Stimulated activated CD4-positive, alpha-beta T cell treated with anti-CD3 and anti-CD28 coated beads, Interleukin-12 subunit alpha, Interleukin-12 subunit beta, amount 100 ng/mL, for 24 hours (primary cell): Measurements from ENCODE around the gene SBK1.
"Not testable (repeated sequence)": the region's sequence is repeated elsewhere in the genome, so short reads cannot be mapped to it uniquely, and the experiment has no call there.

Experiments
- DNase-seq, 2 experiments: peaks; one replicate each; pipeline ENCODE4 v3.0.0-alpha.2; 2020; ENCODE audit warnings: low read depth in 2 of 2

Gene SBK1

DNA sequence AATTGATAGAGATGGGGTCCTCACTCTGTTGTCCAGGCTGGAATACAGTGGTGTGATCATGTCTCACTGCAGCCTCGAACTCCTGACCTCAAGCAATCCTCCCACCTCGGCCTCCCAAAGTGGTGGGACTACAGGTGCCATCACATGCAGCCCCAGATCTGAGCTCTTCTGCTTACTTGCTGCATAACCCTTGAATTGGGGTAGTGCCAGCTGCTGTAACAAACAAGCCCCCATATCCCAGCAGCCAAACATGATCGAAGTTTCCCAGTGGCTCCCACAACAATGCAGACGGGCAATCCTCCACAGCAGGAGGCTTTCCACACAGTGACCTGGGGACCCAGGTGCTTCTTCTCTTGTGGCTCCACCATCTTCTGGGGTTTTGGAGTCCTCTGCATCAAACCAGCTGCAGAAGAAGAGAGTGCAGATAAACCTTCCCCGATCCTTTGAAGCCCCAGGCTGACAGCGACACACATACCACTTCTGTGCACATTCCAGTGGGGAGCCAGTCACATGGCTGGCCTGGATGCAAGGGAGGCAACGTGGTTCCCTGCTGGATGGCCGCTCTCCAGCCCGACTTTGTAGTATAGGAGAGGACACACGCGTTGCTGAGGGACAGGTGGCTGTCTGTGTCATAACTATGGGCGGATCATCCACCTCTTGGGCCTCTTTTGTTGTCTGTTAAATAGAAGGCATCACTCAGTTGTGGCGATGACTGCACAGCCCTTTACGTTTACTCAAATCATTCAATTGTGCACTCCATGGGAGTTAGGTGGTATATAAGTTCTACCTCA, 16.7 kb downstream of the SBK1 start:
- no peak for DNase-seq

DNA sequence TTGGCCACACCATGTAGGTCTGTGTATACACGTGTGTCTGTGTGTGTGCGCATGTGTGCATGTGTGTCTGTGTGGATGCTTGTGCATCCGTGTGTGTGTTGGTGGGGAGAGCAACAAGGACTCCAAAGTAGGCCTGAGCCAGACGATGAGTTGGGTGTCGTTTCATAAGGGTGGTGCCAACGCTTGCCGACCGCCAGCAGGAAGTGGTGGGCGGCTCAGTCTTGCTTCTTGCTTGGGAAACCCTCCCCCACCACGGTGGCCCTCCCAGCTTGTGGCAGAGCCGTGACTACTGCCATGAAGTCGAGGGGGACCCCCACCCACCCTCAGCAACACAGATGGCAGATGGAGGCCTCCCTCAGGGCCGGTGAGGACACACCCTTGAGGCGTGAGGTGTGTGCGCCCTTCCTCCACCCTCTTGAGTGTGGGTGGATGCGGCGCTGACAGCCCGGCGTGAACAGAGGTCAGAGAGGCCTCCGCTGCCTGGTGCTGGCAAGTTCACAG, 17.5 kb downstream of the SBK1 start:
- DNase-seq: peak; percentile 61 to 66

DNA sequence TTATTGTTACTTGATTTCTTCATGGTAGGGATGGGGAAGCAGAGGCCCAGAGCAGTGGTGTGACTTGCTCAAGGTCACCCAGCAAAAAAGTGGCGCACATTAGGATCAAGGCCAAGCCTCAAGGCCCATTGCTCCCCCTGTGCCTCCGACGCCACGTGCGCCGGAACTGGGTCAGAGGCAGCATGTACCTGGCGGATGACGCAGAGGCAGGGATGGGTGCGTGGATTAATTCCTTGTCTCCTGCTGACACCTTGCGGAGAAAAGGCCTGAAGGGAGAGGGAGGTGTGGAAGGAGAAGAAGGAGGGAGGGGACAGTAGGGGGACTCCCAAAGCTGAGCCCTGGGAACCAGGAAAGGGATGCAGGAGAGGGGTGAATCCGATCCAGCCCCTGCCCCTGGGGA, 18.5 kb downstream of the SBK1 start:
- DNase-seq: no peak

DNA sequence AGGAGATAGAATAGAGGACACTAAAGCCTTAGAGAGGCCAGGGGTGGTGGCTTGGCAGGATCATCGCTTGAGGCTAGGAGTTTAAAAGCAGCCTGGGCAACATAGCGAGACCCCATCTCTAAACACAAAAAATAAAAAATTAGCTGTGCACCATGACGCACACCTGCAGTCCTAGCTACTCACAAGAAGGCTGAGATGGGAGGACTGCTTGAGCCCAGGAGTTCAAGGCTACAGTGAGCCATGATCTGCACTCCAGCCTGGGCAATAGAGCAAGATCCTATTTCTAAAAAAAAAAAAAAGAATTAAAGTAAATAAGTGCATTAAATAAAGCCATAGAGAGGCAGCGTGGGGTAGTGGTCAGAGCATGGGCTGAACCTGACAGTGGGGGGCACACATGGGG, 19.1 kb downstream of the SBK1 start:
- DNase-seq: no peak

DNA sequence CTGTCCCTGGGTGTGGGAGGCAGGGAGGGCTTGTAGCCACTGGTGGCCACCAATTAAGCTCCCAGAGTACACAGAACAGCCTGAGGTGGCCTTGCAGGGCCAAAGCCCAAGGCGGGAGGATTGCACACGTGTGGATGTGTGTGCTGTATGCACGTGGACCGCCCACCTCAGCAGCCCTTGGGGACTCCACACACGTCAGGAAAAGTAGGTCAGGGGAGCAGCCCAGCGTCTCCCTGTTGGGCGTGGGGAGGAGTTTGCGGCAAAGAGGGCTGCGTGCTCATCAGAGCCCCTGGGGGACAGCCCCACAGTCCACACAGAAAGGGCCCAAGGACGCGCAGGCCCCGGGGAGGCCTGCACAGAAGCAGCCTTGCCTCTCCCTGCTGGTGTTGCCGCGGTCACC, 19.6 kb downstream of the SBK1 start:
- no peak for DNase-seq

DNA sequence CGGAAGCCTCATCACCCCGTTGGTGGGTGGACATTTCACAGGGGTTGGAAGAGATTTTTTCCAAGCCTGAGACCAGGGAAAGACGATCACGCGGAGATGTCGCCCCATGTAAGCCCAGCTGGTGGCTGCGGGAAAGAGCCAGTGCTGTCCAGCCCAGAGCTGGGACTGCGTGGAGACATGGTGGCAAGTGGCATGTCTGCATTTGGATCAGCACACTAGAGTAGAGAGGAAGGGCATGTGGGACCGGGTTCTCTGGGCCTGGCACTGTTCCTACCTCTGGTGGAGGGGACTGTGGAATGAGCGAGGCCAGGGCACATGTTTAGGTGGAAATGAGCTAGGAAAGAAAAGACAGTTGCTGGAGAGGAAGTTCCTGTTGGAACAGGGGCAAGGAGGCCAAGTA, 20.0 kb downstream of the SBK1 start:
- DNase-seq: no peak

DNA sequence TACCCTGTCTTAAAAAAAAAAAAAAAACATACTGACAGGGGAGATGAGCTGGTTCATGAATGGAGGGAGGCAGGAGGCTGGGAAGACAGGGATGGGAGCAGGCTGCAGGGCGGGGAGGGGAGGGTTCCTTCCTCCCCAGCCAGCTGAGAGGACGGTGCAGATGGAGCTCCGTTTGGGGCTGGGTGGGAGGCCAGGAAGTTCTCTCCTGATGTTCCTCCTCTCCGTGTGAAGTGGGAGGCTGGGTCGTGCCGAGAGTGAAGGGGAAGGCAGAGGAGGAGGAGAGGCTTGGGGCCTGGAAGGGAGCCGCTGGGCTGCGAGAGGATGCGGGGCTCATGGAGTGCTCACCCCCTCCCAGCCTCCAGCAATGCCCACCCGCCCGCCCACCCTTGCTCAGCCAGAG, 21.3 kb downstream of the SBK1 start:
- no peak for DNase-seq

DNA sequence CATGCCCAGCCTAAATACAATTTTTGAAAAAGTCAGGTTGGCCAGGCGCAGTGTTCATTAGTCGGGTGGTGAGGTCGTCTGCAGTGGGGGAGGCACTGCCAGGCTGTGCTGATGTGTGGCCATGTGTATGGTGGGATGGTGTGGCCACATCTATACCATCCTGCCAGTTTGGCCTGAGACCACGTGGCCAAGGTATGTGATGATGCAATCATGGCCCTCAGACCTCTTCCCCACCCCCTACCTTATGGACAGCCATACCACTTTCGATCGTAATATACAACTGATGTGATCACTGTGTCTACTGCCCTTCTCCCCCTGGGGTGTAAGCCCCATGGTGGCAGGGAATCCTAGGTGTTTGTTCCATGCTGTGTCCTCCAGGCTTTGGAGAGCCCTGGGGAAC, 23.7 kb downstream of the SBK1 start:
- DNase-seq: no peak

DNA sequence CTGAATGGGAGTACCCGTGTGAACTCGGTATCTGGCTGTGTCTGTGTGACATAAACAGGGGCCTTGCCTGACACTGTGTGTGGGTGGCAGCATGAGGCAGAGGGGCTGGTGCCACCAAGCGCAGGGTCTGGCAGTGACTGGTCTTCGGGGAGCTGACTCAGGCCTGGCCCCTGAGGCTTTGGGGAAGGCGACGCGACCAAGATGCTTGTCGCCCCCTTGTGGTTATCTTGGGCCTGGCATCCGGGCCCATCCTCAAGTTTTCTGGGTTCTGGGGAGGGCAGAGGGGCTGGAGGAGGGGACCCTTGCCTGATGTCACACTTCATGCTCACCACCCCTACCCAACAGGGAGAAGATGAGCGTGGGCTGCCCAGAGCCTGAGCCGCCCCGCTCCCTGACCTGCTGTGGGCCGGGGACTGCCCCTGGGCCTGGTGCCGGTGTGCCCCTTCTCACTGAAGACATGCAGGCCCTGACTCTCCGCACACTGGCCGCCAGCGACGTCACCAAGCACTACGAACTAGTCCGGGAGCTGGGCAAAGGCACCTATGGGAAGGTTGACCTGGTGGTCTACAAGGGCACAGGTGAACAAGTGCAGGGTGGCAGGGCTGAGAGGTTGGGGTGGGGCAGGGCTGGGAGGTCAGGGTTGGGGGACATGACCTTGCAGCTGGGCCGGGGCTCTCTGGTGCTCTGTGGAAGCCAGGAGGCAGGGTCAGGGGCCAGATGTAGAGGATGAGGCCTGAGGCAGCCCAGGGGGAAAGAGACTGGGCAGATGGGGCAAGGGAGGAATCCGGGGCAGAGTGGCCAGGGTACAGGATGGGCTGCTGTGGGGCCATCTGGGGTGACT, 24.9 kb downstream of the SBK1 start:
- peak; percentile 48 to 74 for DNase-seq

DNA sequence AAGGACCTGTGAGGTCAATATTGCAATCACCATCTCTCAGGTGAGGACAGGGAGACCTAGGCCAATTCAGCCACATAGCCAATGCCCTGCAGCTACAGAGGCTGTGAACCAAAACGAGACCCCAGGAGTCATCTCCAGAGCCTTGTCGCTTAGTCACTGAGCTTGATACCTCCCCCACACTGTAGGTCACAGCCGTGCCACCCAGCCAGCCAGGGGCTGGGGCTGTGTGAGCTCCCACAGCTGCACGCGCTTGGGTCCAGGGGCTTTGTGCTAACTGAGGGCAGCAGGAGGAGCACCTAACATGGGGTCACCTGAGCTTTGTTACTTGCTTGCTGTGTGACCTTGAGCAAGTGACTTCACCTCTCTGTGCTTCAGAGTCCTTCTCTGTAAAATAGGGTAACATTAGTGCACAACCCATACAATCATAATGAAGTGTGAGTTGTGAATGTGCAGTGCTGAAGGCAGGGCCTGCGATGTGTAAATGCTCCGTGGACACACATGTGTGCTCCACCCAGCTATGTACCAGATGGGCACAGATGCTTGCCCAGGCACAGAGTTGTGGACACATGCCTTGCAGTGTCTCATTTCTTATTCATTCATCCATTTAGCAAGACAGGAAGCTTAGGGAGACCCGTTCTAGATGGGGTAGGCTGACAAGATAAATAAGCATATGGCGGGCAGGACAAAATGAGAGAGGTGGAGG, 25.9 kb downstream of the SBK1 start:
- DNase-seq: no peak

DNA sequence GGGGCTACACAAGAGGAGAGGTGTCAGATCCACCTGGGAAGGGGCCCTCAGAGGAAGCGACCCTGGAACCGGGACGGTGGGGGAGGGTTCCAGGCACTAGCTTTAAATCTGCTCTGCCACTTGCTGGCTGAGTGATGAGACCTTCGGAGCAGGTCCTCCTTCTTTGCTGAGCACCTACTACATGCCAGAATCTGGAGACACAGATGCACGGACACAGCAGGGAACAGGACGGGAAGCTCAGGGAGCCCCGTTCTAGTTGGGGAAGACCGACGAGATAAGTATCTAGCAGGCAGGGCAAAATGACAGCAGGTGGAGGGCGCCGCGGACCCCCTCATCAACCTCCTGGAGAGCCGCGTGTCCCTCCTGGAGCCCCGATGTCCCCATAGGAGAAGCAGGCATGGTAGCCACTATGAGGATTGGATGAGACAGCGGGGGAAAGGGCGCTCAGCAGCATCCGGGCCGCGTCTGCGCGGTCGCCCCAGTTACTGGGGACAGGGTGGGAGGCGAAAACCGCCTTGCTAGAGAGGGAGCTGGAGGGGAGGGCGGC, 27.2 kb downstream of the SBK1 start:
- no peak for DNase-seq

DNA sequence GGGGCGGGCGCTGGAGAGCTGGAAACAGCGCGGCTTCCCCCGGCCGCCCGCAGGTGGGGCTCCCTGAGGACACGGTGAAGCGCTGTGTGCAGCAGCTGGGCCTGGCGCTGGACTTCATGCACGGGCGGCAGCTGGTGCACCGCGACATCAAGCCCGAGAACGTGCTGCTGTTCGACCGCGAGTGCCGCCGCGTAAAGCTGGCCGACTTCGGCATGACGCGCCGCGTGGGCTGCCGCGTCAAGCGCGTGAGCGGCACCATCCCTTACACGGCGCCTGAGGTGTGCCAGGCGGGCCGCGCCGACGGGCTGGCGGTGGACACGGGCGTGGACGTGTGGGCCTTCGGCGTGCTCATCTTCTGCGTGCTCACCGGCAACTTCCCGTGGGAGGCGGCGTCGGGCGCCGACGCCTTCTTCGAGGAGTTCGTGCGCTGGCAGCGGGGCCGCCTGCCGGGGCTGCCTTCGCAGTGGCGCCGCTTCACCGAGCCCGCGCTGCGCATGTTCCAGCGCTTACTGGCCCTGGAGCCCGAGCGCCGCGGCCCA, 27.8 kb downstream of the SBK1 start:
- no peak for DNase-seq

DNA sequence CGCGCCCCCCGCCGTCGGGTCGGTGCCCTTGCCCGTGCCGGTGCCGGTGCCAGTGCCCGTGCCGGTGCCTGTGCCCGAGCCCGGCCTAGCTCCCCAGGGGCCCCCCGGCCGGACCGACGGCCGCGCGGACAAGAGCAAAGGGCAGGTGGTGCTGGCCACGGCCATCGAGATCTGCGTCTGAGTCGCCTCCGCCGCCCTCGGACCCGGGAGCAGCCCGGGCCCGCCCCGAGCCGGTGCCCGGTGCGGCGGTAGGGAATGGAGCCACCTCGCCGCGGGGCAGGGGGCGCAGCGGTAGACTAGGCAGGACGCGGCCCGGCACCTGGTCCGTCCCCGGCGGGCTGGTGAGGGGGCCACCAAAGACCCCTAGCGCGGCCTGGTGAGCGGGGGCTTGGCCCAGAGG, 28.4 kb downstream of the SBK1 start:
- no peak for DNase-seq

DNA sequence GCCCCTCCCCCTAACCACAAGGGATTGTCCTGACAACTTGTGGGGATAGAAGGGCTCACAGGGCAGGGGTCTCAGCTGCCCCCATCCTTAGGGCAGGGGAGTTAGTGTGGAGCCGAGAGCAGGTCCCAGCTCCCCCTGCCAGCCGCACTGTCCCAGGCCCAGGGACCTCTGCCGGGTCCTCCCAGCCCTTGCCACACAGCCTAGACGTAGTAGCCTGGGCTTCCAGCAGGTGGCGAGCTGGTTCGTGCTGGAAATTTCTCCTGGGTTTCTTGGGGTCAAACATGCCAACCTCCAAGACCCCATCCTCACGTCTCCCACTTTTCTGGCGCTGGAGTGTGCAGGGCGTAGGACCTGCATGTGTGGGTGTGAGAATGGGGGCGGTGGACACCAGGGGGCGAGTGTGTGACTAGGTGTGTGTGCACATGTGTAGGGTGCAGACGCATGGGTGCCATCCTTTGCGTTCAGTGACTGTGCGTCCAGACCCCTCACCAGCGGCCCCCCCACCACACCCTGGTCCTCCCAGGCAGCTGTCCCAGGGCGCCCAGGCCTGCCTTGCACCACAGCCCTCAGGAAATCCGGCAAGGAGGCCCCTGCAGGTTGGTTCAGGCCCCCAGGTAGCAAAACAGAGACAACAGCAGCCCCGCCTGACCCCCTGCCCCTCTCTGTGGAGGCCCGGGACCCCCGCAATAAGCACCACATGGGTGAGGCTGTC, 29.5 kb downstream of the SBK1 start:
- peak; percentile 20 to 39 for DNase-seq

DNA sequence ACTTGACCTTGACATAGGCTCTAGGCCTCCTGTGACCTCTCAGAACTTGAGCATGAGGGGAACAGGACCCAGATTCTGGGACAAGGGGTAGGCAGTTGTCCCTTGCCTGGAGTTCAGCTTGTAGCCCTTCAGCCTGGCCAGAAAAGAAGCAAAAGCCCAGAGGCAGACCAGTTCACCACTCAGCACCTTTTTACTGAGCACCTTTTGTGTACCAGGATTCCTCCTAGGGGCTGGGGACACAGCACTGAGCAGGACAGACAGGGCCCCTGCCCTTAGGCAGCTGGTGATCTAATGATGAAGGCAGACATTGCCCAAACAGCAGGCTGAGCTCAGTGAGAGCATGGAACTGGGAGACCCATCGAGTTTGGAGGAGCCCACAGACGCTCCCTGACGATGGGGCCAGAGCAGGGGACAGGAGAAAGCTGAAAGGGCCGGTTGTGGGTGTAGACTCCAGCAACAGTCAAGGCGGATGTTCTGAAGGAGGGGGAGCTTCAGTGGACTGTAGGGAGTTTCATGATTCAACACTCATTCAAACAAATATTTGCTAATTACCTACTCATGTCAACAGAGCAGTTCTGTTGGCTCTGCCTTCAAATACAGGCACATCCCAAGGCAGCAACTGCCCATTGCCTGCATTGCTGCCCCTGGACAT, 32.0 kb downstream of the SBK1 start:
- DNase-seq: no peak

DNA sequence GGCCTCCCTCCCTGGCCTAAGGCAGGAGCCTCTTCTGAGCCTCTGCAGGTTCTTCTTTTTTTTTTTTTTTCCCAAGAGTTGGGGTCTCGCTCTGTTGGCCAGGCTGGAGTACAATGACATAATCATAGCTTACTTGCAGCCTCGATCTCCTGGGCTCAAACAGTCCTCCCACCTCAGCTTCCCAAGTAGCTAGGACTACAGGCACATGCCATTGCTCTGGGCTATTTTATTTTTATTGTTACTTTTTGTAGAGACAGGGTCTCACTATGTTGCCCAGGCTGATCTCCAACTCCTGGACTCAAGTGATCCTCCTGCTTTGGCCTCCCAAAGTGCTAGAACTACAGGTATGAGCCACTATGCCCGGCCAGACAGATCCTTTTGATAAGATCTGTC, 32.6 kb downstream of the SBK1 start:
- DNase-seq: no peak

DNA sequence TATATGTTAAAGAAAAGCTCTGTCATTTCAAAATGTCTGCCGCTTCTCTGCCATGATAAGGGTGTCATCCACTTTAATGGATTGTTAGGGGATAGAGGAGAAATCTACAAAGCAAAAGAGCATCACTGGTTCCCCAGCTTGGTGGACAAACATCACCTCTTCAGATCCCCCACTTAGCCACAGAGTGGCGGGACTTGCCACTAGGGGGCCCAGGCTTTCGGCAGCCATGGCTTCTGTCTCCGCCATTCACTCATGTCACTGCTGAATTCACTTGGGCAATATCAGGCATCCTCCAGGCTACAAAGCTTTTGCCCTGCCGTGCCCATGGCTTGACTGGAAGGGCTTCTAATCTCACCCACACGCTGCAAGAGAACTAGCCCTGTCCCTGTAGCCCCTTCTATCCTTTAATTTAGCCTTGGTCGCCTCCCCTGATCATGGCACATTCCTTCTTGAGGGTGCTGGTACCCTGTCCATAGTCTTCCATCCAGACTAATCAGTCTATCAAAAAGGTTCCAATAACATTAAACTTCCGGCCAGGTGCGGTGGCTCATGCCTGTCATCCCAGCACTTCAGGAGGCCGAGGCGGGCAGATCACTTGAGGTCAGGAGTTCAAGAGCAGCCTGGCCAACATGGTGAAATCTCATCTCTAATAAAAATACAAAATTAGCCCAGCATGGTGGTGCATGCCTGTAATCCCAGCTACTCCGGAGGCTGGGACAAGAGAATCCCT, 34.7 kb downstream of the SBK1 start:
- peak in 1 of 2 experiments; percentile 63 for DNase-seq

DNA sequence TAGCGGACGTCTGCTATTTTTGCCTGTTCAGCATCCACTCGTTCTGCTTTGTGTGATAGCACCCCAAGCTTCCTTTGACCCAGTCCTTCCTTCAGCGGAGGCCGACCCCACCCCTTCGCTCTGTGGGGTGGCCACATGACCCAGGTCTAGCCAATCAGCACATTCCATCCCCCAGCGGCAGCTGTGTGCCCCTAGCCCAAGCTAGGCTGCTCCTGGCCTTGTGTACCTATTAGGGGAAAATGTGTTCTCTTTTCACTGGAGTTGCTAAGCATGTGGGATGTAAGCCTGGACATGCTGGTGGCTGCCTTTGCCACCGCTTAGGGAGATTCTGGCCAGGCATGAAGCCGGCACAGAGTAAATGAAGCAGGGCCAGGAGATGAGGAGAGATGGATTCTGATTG, 37.9 kb downstream of the SBK1 start:
- not testable (repeated sequence) for DNase-seq

DNA sequence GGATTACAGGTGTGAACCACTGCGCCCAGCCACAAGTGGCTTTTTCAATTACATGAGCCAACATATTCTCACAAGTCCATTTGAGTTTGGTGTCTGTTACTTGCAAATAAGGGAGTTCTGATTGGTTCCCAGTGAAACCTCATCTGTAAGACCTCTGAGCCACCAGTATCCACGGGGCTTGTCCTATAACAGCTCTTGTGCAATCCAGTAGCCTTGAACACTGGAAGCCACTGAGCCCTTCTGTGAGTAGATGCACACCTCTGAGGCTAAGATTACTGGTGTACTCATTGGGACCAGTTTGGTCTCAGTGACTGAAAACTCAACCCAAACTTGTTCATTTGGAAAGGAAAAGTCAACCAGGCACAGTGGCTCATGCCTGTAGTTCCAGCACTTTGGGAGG, 38.7 kb downstream of the SBK1 start:
- DNase-seq: not testable (repeated sequence)

DNA sequence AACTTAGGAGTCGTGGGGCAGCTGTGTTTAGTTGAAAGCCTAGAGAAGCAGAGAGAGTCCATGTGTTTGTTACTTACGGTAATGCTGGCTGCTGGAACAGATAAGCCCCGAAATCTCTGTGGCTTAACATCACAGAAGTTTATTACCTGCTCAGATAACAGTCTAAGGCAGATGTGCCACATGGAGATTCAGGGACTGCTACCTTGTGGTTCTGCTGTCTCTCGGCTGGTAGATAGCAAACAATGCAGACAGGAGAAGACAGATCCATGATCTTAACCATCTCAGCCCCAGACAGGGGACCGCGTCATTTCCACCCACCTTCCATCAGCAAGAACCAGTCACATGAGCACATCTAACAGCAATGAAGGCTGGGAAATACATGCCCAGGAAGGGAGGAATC, 40.3 kb downstream of the SBK1 start:
- DNase-seq: not testable (repeated sequence)
